ENCODE measurements around the gene CFAP206.

DNA sequence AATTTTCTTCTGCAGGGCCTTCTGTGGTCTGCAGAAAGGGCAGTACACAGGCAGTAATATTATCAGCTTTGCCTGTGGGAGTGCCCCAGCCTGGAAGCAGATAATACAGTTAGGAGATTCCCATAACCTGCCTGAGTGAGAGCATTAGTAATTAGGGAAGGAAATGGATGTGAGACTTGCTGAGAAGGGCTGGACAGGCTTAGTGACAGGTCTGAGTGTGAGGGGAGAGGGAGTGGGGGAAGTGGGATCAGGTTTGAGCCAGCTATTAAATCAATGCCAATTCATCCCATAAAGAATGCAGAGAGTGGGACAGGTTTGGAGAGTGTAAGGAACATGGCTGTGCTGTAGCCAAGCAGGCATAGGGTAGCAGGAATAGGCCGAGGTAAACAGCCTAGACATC is 10.1 kb upstream of the CFAP206 start:
- TF ChIP-seq, protein P1, sequence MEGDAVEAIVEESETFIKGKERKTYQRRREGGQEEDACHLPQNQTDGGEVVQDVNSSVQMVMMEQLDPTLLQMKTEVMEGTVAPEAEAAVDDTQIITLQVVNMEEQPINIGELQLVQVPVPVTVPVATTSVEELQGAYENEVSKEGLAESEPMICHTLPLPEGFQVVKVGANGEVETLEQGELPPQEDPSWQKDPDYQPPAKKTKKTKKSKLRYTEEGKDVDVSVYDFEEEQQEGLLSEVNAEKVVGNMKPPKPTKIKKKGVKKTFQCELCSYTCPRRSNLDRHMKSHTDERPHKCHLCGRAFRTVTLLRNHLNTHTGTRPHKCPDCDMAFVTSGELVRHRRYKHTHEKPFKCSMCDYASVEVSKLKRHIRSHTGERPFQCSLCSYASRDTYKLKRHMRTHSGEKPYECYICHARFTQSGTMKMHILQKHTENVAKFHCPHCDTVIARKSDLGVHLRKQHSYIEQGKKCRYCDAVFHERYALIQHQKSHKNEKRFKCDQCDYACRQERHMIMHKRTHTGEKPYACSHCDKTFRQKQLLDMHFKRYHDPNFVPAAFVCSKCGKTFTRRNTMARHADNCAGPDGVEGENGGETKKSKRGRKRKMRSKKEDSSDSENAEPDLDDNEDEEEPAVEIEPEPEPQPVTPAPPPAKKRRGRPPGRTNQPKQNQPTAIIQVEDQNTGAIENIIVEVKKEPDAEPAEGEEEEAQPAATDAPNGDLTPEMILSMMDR (IDR thresholded peaks at IDR 0.05; ENCODE audit: low read depth, low read length, poor library complexity, severe bottlenecking): no peak
- no peak for TF ChIP-seq EZH2phosphoT487 (IDR thresholded peaks at IDR 0.05; ENCODE audit: borderline replicate concordance, low read length)
